HEK293T (cell line): ENCODE data around the gene STIM1.

ENCODE experiments used
- CTCF ChIA-PET: fragments of 350-600 bp; formaldehyde crosslinking; extraction: SDS; loops from one replicate; lab custom pipeline; 2021; ENCODE audit warnings: antibody characterized with exemption, inconsistent platforms; lab: Yijun Ruan, JAX
- POLR2A ChIA-PET: fragments of 350-600 bp; formaldehyde crosslinking; extraction: SDS; loops from one replicate; lab custom pipeline; 2020; ENCODE audit warnings: antibody characterized with exemption, inconsistent platforms; lab: Yijun Ruan, JAX
- DNase-seq: peaks from one replicate; pipeline ENCODE4 v3.0.0; 2012; ENCODE audit warnings: mixed read lengths; ENCODE audit errors: extremely low spot score
- ARNT ChIP-seq: fragments of 450-650 bp; IDR thresholded peaks from 2 replicates; pipeline ENCODE4 v1.6.1; 2017; ENCODE audit warnings: mild to moderate bottlenecking
- BHLHE40 ChIP-seq: fragments of 450-650 bp; IDR thresholded peaks from 2 replicates; pipeline ENCODE4 v1.6.1; 2016; ENCODE audit warnings: mild to moderate bottlenecking, moderate library complexity, borderline replicate concordance
- CTBP1 ChIP-seq: fragments of 450-650 bp; IDR thresholded peaks from 2 replicates; pipeline ENCODE4 v1.6.1; 2016; ENCODE audit warnings: borderline replicate concordance
- ELF4 ChIP-seq: fragments of 450-650 bp; IDR thresholded peaks from 2 replicates; pipeline ENCODE4 v1.6.1; 2017; ENCODE audit warnings: antibody characterized with exemption
- FOXA1 ChIP-seq: fragments of 450-650 bp; IDR thresholded peaks from 2 replicates; pipeline ENCODE4 v1.6.1; 2016; ENCODE audit warnings: mild to moderate bottlenecking
- FOXK2 ChIP-seq: fragments of 450-650 bp; IDR thresholded peaks from 2 replicates; pipeline ENCODE4 v1.6.1; 2016; ENCODE audit warnings: mild to moderate bottlenecking
- FOXM1 ChIP-seq: fragments of 450-650 bp; IDR thresholded peaks from 2 replicates; pipeline ENCODE4 v1.6.1; 2017; ENCODE audit warnings: mild to moderate bottlenecking, borderline replicate concordance
- HDGF ChIP-seq: fragments of 450-650 bp; IDR thresholded peaks from 2 replicates; pipeline ENCODE4 v1.6.1; 2017; ENCODE audit warnings: antibody characterized with exemption, borderline replicate concordance
- L3MBTL2 ChIP-seq: fragments of 450-650 bp; conservative IDR thresholded peaks from 2 replicates; pipeline ENCODE4 v1.6.1; 2016; ENCODE audit warnings: mild to moderate bottlenecking
- LEF1 ChIP-seq: fragments of 450-650 bp; IDR thresholded peaks from 2 replicates; pipeline ENCODE4 v1.6.1; 2017; ENCODE audit warnings: mild to moderate bottlenecking, borderline replicate concordance
- NFRKB ChIP-seq: fragments of 450-650 bp; IDR thresholded peaks from 2 replicates; pipeline ENCODE4 v1.6.1; 2016; ENCODE audit warnings: mild to moderate bottlenecking, moderate library complexity
- SP1 ChIP-seq: fragments of 450-650 bp; IDR thresholded peaks from 2 replicates; pipeline ENCODE4 v1.6.1; 2017
- SUZ12 ChIP-seq: fragments of 450-650 bp; IDR thresholded peaks from 2 replicates; pipeline ENCODE4 v1.6.1; 2016; ENCODE audit warnings: mild to moderate bottlenecking
- TARDBP ChIP-seq: fragments of 450-650 bp; IDR thresholded peaks from 2 replicates; pipeline ENCODE4 v1.6.1; 2016
- ZNF384 ChIP-seq: fragments of 450-650 bp; IDR thresholded peaks from 2 replicates; pipeline ENCODE4 v1.6.1; 2016
- TF ChIP-seq, protein P1 (sequence below): fragments of 450-650 bp; IDR thresholded peaks from 2 replicates; pipeline ENCODE4 v1.6.1; 2016

STIM1 gene

DNA sequence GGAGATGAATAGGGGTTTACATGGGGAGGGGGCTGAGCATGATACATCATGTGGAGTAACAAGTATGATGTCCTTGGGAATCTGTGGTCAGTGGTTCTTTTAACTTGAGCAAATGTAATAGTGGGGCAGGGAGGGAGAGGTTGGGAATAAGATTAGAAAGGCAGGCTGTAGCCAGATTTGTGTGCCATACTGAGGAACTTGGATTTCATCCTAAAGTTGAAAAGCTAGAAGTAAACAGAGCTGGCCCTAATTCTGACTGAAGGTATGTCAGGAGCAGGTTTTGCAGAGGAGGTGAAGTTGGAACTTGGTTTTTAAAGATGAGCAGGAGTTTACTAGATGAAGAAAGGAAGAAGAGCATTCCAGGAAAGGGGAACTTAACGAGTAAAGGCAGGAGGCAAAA lies 130.8 kb downstream of the STIM1 start:
- DNase-seq, result no peak
- TF ChIP-seq NFRKB (no peak), BHLHE40 (no peak), SUZ12 (no peak), ELF4 (no peak), CTBP1 (no peak), L3MBTL2 (no peak), LEF1 (no peak), SP1 (no peak), HDGF (no peak), FOXA1 (no peak), ARNT (no peak), FOXK2 (no peak), ZNF384 (no peak)
- TF ChIP-seq, protein P1, sequence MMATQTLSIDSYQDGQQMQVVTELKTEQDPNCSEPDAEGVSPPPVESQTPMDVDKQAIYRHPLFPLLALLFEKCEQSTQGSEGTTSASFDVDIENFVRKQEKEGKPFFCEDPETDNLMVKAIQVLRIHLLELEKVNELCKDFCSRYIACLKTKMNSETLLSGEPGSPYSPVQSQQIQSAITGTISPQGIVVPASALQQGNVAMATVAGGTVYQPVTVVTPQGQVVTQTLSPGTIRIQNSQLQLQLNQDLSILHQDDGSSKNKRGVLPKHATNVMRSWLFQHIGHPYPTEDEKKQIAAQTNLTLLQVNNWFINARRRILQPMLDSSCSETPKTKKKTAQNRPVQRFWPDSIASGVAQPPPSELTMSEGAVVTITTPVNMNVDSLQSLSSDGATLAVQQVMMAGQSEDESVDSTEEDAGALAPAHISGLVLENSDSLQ, result no peak
- ChIA-PET CTCF (no interaction called here), POLR2A (interaction anchor here (1.0 kb wide), 1 partner anchor 145 kb away, joined by 3 read pairs; no protein-coding TSS in a partner anchor)

DNA sequence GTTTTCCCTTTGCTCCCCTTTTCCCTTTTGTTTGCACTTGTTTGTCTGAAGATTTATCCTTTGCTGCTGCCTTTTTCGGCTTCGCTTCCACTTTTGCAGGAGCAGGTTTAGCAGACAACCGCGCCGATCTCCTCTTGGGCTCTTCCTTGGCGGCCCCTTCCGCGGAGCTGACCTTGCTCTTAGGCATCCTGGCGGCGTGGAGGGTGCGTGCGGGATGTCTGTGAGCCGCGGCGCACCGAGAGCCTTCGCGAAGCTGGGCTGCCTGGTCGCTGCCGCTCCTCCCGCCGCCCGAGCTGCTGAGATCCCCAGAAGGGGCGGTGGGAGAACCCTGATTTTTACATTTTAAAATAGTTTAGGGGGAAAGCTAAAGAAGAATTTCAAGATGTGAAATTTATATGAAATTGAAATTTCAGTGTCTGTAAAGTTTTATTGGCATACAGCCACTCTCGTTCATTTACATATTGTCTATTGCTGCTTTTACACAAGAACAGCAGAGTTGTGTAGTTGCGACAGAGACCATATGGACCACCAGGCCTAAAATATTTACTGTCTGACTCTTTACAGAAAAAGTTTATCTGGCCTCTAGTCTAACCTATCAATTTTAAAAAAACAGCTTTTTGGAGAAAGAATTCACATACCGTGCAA lies 133.9 kb downstream of the STIM1 start:
- no peak for DNase-seq
- TF ChIP-seq ELF4 (no peak), FOXM1 (no peak), ZNF384 (no peak), BHLHE40 (no peak), FOXK2 (no peak)
- ChIA-PET CTCF (no interaction called here), POLR2A (no interaction called here)

DNA sequence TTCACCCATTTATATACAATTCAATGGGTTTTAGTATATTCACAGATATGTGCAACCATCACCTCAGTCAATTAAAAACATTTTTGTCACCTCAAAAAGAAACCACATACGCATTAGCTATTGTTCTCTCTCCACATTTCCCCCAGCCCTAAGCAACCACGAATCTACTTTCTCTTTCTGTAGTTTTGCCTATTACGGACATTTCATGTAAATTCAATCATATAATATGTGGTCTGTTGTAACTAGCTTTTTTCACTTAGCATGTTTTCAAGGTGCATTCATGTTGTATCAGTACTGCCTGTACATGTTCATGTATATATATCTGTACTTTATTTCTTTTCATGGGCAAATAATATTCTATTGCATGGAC lies 134.4 kb downstream of the STIM1 start:
- ChIA-PET CTCF (no interaction called here), POLR2A (no interaction called here)
- no peak for TF ChIP-seq SUZ12
- TF ChIP-seq ARNT, result no peak
- no peak for TF ChIP-seq FOXK2
- no peak for DNase-seq

DNA sequence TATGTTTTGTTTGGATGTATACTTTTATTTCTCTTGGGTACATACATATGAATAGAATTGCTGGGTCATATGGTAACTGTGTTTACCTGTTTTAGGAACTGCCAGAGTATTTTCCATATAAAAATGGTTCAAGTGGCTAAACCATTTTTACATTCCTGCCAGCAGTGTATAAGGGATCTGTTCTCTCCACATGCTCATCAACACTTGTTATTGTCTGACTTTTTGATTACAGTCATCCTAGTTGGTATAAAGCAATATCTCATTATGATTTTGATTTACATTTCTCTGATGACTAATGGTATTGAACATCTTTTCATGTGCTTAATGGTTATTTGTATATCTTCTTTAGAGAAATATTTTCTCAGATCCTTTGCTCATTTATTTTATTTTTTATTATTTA lies 134.9 kb downstream of the STIM1 start:
- POLR2A ChIA-PET, result no interaction called here
- no peak for TF ChIP-seq TARDBP
- no peak for TF ChIP-seq ARNT
- no peak for TF ChIP-seq FOXK2
- TF ChIP-seq FOXA1, result no peak
- no peak for TF ChIP-seq L3MBTL2
- TF ChIP-seq FOXM1, result no peak
- TF ChIP-seq CTBP1, result no peak
- TF ChIP-seq LEF1, result no peak
- no peak for TF ChIP-seq ELF4
- TF ChIP-seq NFRKB, result no peak
- no peak for TF ChIP-seq BHLHE40
- no peak for TF ChIP-seq HDGF
- no peak for TF ChIP-seq SP1
- TF ChIP-seq ZNF384, result no peak
- no peak for TF ChIP-seq SUZ12
- TF ChIP-seq, protein P1, result no peak
- CTCF ChIA-PET, result no interaction called here
- DNase-seq, result no peak

DNA sequence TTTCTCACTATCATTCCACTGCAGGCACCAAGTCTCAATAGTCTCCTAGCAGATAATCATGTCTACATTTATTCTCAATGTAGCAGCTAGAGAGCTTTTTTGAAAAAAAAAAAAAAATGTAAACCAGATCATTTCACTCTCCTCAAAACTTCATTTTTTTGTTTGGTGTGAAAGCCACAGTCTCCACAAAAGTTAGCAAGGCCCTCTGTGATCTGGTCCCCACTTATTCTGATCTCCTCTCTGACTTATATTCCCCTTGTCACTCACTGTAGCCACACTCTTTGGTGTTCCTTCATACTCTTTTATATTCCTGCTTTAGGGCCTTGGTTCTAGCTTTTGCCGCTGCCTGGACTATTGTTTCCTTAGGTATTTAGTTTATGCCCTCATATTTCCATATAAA lies 137.5 kb downstream of the STIM1 start:
- DNase-seq, result no peak
- ChIA-PET POLR2A (no interaction called here), CTCF (no interaction called here)
- no peak for TF ChIP-seq HDGF
- TF ChIP-seq ZNF384, result no peak
- no peak for TF ChIP-seq LEF1
- no peak for TF ChIP-seq FOXM1
- TF ChIP-seq SUZ12, result no peak
- TF ChIP-seq NFRKB, result no peak
- TF ChIP-seq FOXA1, result no peak
- no peak for TF ChIP-seq SP1
- TF ChIP-seq L3MBTL2, result no peak
- no peak for TF ChIP-seq ARNT
- TF ChIP-seq FOXK2, result no peak
- no peak for TF ChIP-seq ELF4
- no peak for TF ChIP-seq BHLHE40
- no peak for TF ChIP-seq TARDBP
- TF ChIP-seq, protein P1, result no peak
- no peak for TF ChIP-seq CTBP1

DNA sequence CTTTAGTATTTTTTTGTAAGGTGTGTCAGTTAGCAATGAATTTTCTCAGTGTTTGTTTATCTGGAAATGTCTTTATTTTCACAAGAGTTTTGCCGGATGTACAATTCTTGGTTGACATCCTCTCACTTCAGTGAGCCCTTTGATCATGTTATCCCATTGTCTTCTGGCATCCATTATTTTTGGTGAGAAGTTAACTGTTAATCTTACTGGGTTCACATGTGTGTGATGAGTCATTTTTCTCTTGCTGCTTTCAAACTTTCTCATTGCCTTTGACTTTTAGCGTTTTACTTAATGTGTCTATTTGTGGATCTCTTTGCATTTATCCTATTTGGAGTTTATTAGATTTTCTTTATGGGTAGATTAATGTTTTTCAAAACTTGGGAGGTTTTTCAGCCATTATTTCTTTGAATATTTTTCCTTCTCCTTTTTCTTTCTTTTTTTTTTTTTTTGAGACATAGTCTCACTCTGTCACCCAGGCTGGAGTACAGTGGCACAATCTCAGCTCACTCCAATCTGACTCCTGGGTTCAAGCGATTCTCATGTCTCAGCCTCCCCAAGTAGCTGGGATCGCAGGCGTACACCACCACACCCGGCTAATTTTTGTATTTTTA lies 138.7 kb downstream of the STIM1 start:
- POLR2A ChIA-PET, result no interaction called here
- no peak for TF ChIP-seq ELF4
- no peak for TF ChIP-seq ARNT
- CTCF ChIA-PET, result no interaction called here
- no peak for DNase-seq

DNA sequence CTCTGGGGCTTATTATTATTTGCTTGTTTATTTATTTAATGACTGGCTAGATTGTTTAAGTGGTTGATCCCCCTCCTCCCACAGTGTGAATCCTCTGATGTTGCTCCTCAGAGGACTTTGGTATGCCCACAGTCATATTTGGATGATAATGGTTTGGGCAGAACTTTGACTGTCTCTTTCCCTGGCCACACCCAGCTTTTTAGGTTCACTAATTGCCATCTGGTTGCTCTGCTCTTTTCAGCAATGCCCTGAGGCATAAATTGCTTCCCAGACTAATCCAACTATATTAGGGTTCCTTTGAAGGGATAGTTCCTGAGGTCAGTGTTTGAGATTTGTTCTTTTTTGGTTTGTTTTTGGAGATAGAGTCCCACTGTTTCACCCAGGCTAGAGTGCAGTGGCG lies 139.8 kb downstream of the STIM1 start:
- no peak for DNase-seq
- CTCF ChIA-PET, result no interaction called here
- TF ChIP-seq CTBP1 (no peak), ELF4 (no peak), L3MBTL2 (no peak), LEF1 (no peak), NFRKB (no peak), TARDBP (no peak), FOXK2 (no peak), HDGF (no peak), BHLHE40 (no peak)
- TF ChIP-seq, protein P1, result no peak
- POLR2A ChIA-PET, result no interaction called here
